ENCODE data around the gene TBC1D8. TPM values are rescaled to one million over a fixed set of nuclear protein-coding genes. Genes with fewer than 3 reads are reported as not detected.

The TBC1D8 gene
- total and polyA plus RNA-seq, 2 of the 8 experiments (the other 6 are each of a cell fraction or from before 2014, with no cell fraction given) = 20.8 to 21.8 TPM

DNA sequence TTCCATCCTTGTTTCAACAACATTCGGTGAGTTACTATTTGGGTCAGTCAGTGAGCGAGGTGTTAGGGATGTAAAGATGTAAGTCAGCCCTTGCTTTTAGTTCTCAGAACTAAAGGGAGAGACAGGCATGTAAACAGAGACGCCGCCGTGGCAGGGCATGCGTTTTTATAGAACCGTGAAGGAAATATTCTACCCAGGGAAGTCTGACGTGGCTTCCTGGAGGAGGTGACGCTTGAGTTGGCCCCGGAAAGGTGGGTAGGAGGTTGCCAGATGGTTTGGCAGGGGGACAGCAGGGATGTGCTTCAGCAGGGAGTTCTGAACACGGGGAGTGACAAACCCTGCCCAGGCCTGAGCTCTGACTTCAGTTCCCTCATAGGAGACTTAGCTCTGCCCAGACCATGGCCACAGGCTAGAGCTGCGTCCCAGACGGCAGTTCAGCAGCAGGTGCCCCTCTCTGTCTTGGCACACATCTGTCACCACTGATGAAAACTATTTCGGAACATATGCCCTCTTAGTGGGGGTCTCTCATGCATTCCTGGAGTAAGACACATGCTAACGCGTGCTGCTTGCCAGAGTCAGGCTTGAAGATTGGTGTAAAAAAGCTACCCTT lies 172.5 kb downstream of the TBC1D8 start:
- Histone ChIP-seq H3K4ac (replicated peaks; ENCODE audit: insufficient read length, low read depth, low read length) (no peak overlapping the region), H3K18ac (ENCODE audit: extremely low read depth, low read length) (no peak overlapping the region), H3K4me1 (replicated peaks in 1 of 4; ENCODE audit: control insufficient read depth in 3 of 4, insufficient read depth in 4 of 4, low read length in 3 of 4) (peaks cover 0 to 5% (median under 1%) of the 10 kb centered on the region in 4 experiments; a peak in 2 of 7 replicates), H4K5ac (ENCODE audit: insufficient read length, low read depth, low read length) (no peak overlapping the region), H3K56ac (replicated peaks; ENCODE audit: insufficient read length, low read depth, low read length) (no peak overlapping the region), H3K4me3 (ENCODE audit: extremely low read depth in 1 of 4, insufficient read depth in 2 of 4, low read depth in 3 of 4, low read length in 4 of 4) (no peak overlapping the region), H2BK12ac (ENCODE audit: low read depth, low read length) (no peak overlapping the region), H3K9ac (replicated peaks in 1 of 4; ENCODE audit: extremely low read depth in 1 of 4, low read depth in 3 of 4, low read length in 3 of 4) (no peak overlapping the region), H3K23ac (ENCODE audit: insufficient read length) (no peak overlapping the region), H3K9me3 (ENCODE audit: insufficient read depth in 2 of 2, low read depth in 1 of 2, low read length in 1 of 2) (no peaks in the 10 kb centered on the region), H2AK5ac (ENCODE audit: low read depth, low read length) (no peak overlapping the region), H2BK120ac (replicated peaks; ENCODE audit: low read depth, low read length) (no peak overlapping the region), H3K14ac (ENCODE audit: insufficient read length) (no peak overlapping the region), H4K8ac (ENCODE audit: extremely low read depth, insufficient read depth, low read length) (no peak overlapping the region), H3K4me2 (ENCODE audit: insufficient read depth in 1 of 2, low read depth in 2 of 2, low read length in 2 of 2) (no peak overlapping the region), H3K27ac (ENCODE audit: low read depth, low read length) (no peak overlapping the region), H2BK5ac (ENCODE audit: low read depth, low read length) (no peak overlapping the region), H4K91ac (replicated peaks; ENCODE audit: insufficient read length, low read length) (no peak overlapping the region), H3K79me2 (ENCODE audit: control insufficient read depth in 1 of 2, insufficient read depth in 2 of 2, low read length in 2 of 2) (no peaks in the 10 kb centered on the region), H3K36me3 (ENCODE audit: control insufficient read depth in 2 of 4, insufficient read depth in 4 of 4, low read length in 3 of 4) (no peaks in the 10 kb centered on the region), H3K27me3 (replicated peaks in 1 of 4; ENCODE audit: control insufficient read depth in 3 of 4, extremely low read depth in 1 of 4, insufficient read depth in 3 of 4, low read length in 3 of 4) (no peaks in the 10 kb centered on the region), H4K20me1 (replicated peaks in 1 of 2; ENCODE audit: control insufficient read depth in 1 of 2, insufficient read depth in 2 of 2, low read length in 2 of 2) (no peaks in the 10 kb centered on the region), H3K23me2 (ENCODE audit: low read depth, low read length) (no peaks in the 10 kb centered on the region), H2BK20ac (ENCODE audit: low read length) (no peak overlapping the region), H3K79me1 (ENCODE audit: low read depth, low read length) (no peaks in the 10 kb centered on the region), H2BK15ac (ENCODE audit: low read length) (no peak overlapping the region), H2AFZ (ENCODE audit: low read length) (no peak overlapping the region)
- CTCF ChIA-PET (ENCODE audit: partially characterized antibody) = interaction anchor here (0.6 to 1.6 kb wide), 2 partner anchors 276 to 372 kb away, joined by 3 to 6 read pairs; no protein-coding TSS in a partner anchor
- POLR2A ChIA-PET (ENCODE audit: partially characterized antibody) = no interaction called here
- WGBS, 2 experiments (ENCODE audit: extremely low coverage in 1 of 2, insufficient coverage in 1 of 2, insufficient read length in 1 of 2, insufficient replicate concordance in 2 of 2, low coverage in 1 of 2, low lambda C conversion rate in 2 of 2, missing lambda C conversion rate in 1 of 2) = 95% methylated on average over 16 of the region's 16 CpGs; no CpG with 5 or more reads in 1 of the 2 experiments
- no peak for DNase-seq (ENCODE audit: low read depth in 1 of 2, low spot score in 2 of 2)
- no peak for FAIRE-seq
- TF ChIP-seq BRCA1 (IDR thresholded peaks at IDR 0.05; ENCODE audit: low read depth, low read length) = no peak
- no peak for TF ChIP-seq RXRA (IDR thresholded peaks at IDR 0.05; ENCODE audit: insufficient read depth, low read depth, low read length)
- TF ChIP-seq SP2 (IDR thresholded peaks at IDR 0.05; ENCODE audit: low read length) = no peak
- no peak for TF ChIP-seq CTBP2 (IDR thresholded peaks at IDR 0.05; ENCODE audit: borderline replicate concordance, insufficient read depth, insufficient read length, low read length)
- TF ChIP-seq CHD2 (IDR thresholded peaks at IDR 0.05; ENCODE audit: low read length) = no peak
- no peak for TF ChIP-seq GTF2F1 (IDR thresholded peaks at IDR 0.05; ENCODE audit: borderline replicate concordance, low read depth, low read length)
